Transverse colon (tissue), 4 donors: Measurements from ENCODE around the gene PIGC. TPM values are rescaled to one million over a fixed set of nuclear protein-coding genes. Genes with fewer than 3 reads are reported as not detected.

ENCODE experiments used
- DNase-seq: peaks from one replicate; pipeline ENCODE4 v3.0.0-alpha.2; 2019
- H3K27ac ChIP-seq, 4 donors: fragments of 200-600 bp; sonication (generic); 2 replicates each; pipeline ENCODE4 v1.5.1; 2016 to 2018; ENCODE audit warnings: inconsistent platforms in 4 of 4
- H3K27me3 ChIP-seq: fragments of 200-600 bp; sonication (generic); 2 replicates; pipeline ENCODE4 v1.5.1; 2017; ENCODE audit warnings: inconsistent platforms
- H3K36me3 ChIP-seq, 4 donors: fragments of 200-600 bp; sonication (generic); 2 replicates each; pipeline ENCODE4 v1.5.1; 2017 to 2019; ENCODE audit warnings: inconsistent platforms in 4 of 4
- H3K4me1 ChIP-seq, 4 donors: fragments of 200-600 bp; sonication (generic); 2 replicates each; pipeline ENCODE4 v1.5.1; 2017 to 2020; ENCODE audit warnings: inconsistent platforms in 4 of 4
- H3K4me3 ChIP-seq, 4 donors: fragments of 200-600 bp; sonication (generic); 1 replicate in 1 of 4; 2 replicates in 3 of 4; pipeline versions ENCODE4 v1.5.1 to v1.6.1; 2017 to 2019; ENCODE audit warnings: inconsistent platforms in 4 of 4
- H3K9me3 ChIP-seq, 2 donors: fragments of 200-600 bp; sonication (generic); 2 replicates each; pipeline ENCODE4 v1.5.1; 2017 to 2019; ENCODE audit warnings: inconsistent platforms in 2 of 2
- CTCF ChIP-seq, 5 experiments: fragments of 200-600 bp in 3 of 5; fragments of 450-650 bp in 2 of 5; sonication (generic) in 3 of 5; IDR thresholded peaks; 1 replicate in 2 of 5; 2 replicates in 3 of 5; pipeline ENCODE4 v1.5.1; 2016 to 2017; ENCODE audit warnings: antibody characterized with exemption in 5 of 5, inconsistent platforms in 3 of 5, mild to moderate bottlenecking in 2 of 5, moderate library complexity in 1 of 5
- EP300 ChIP-seq: sonication (generic); formaldehyde crosslinking; IDR thresholded peaks from one replicate; pipeline ENCODE4 v1.6.1; 2017; ENCODE audit warnings: antibody characterized with exemption, low read depth
- POLR2A ChIP-seq: fragments of 450-650 bp; IDR thresholded peaks from one replicate; pipeline ENCODE4 v1.6.1; 2016; ENCODE audit warnings: antibody characterized with exemption, mild to moderate bottlenecking, moderate library complexity
- POLR2AphosphoS5 ChIP-seq, 3 donors: sonication (generic); formaldehyde crosslinking; IDR thresholded peaks; one replicate each; pipeline ENCODE4 v1.6.1; 2016; ENCODE audit warnings: antibody characterized with exemption in 3 of 3
- WGBS, 2 donors: methylation state at CpG; one replicate each; pipeline ENCODE4 v1.1.5; 2018; ENCODE audit warnings: low coverage in 1 of 2; 5-methylcytosine and 5-hydroxymethylcytosine counted together
- in situ Hi-C, 4 donors: fragments of 200-750 bp; cut with MboI; loops; one replicate each; pipeline versions ENCODE4 v1.15.0 to v1.15.1; 2017; ENCODE audit warnings: low sequenced_read_pairs in 3 of 4, low pct_ligation_motif_present in 1 of 4, low pct_unique_long_range_greater_than_20kb in 1 of 4
- intact Hi-C: fragments of 100-400 bp; cut with DNase I; formaldehyde crosslinking; loops from one replicate; pipeline ENCODE4 v1.15.1; 2023; ENCODE audit warnings: low total_unique reads
- total RNA-seq, 4 donors: library from RNA; depleted of rRNA; stranded (reverse); fragments of >200 nt; gene quantifications; one replicate each; pipeline ENCODE4 v1.1.0, GENCODE V29; 2016

The PIGC gene
- total RNA-seq, 4 donors from 2014 or later, result 9.8 to 43.8 (median 22.8) TPM

- in situ Hi-C loops, result no loop called here
- TF ChIP-seq EP300 (no peak), CTCF (IDR thresholded peaks at IDR 0.05) (no peak), POLR2AphosphoS5 (IDR thresholded peaks at IDR 0.05) (no peak), POLR2A (no peak)
- H3K4me3 ChIP-seq, result no peak overlapping the region
- no peaks in the 10 kb centered on the region for H3K9me3 ChIP-seq
- no peak for DNase-seq
- H3K36me3 ChIP-seq, result no peaks in the 10 kb centered on the region
- no peaks in the 10 kb centered on the region for H3K27me3 ChIP-seq
- no peak overlapping the region for H3K27ac ChIP-seq
- H3K4me1 ChIP-seq, result no peaks in the 10 kb centered on the region
- intact Hi-C loops, result no loop called here
These were observed 39.6 kb upstream of the PIGC start for GRCh38 chr1:172483448-172483847.

GRCh38 chr1:172482044-172482443, 38.2 kb upstream of the PIGC start:
- Histone ChIP-seq H3K4me3 (no peak overlapping the region), H3K4me1 (no peaks in the 10 kb centered on the region), H3K36me3 (no peaks in the 10 kb centered on the region), H3K27ac (no peak overlapping the region), H3K27me3 (no peaks in the 10 kb centered on the region), H3K9me3 (no peaks in the 10 kb centered on the region)
- WGBS, 2 donors, result 0 to 10% methylated on average over 1 of the region's 1 CpG
- no peak for DNase-seq
- intact Hi-C loops, result no loop called here
- in situ Hi-C loops, result no loop called here
- no peak for TF ChIP-seq POLR2AphosphoS5 (IDR thresholded peaks at IDR 0.05)
- TF ChIP-seq EP300, result no peak
- no peak for TF ChIP-seq CTCF (IDR thresholded peaks at IDR 0.05)
- TF ChIP-seq POLR2A, result no peak

- intact Hi-C loops, result no loop called here
- DNase-seq, result no peak
- Histone ChIP-seq H3K4me1 (no peaks in the 10 kb centered on the region), H3K27ac (no peak overlapping the region), H3K27me3 (no peaks in the 10 kb centered on the region), H3K9me3 (no peaks in the 10 kb centered on the region), H3K36me3 (no peaks in the 10 kb centered on the region), H3K4me3 (no peak overlapping the region)
- in situ Hi-C loops, result no loop called here
- TF ChIP-seq POLR2A, result no peak
- TF ChIP-seq POLR2AphosphoS5 (IDR thresholded peaks at IDR 0.05), result no peak
- TF ChIP-seq EP300, result no peak
- no peak for TF ChIP-seq CTCF (IDR thresholded peaks at IDR 0.05)
- WGBS, 2 donors, result 71 to 85% methylated on average over 2 to 3 of the region's 3 CpGs
These were observed 36.6 kb upstream of the PIGC start for GRCh38 chr1:172480431-172480830.

- no peak for DNase-seq
- no peak overlapping the region for H3K4me3 ChIP-seq
- H3K9me3 ChIP-seq, result no peaks in the 10 kb centered on the region
- in situ Hi-C loops (no loop called here), intact Hi-C loops (no loop called here)
- no peak overlapping the region for H3K27ac ChIP-seq
- no peak for TF ChIP-seq CTCF (IDR thresholded peaks at IDR 0.05)
- TF ChIP-seq POLR2AphosphoS5 (IDR thresholded peaks at IDR 0.05), result no peak
- TF ChIP-seq POLR2A, result no peak
- TF ChIP-seq EP300, result no peak
- no peaks in the 10 kb centered on the region for H3K27me3 ChIP-seq
- no peaks in the 10 kb centered on the region for H3K36me3 ChIP-seq
- no peaks in the 10 kb centered on the region for H3K4me1 ChIP-seq
These were observed 34.6 kb upstream of the PIGC start for GRCh38 chr1:172478485-172478884.
